DLD1 (cell line): ENCODE results near the gene TRIM68.

Source experiments
- in situ Hi-C: cut with HindIII; loops from 2 replicates; pipeline ENCODE4 v1.10.0; 2017; ENCODE audit warnings: low sequenced_read_pairs

Gene TRIM68

GRCh38 chr11:4607781-4608666 is at the start of gene TRIM68:
TRIM68 (minus strand) TSS chr11:4608231; CDS start chr11:4605504, 2,727 bp downstream.
- in situ Hi-C loops = no loop called here

- in situ Hi-C loops = no loop called here
Measured at GRCh38 chr11:4654635-4655369, 46.8 kb upstream of the TRIM68 start.

GRCh38 chr11:4647766-4648165 is 39.7 kb upstream of the TRIM68 start:
- in situ Hi-C loops = no loop called here

- in situ Hi-C loops = no loop called here
Measured at GRCh38 chr11:4645974-4646373, 37.9 kb upstream of the TRIM68 start.

- in situ Hi-C loops = no loop called here
Measured at GRCh38 chr11:4644233-4644632, 36.2 kb upstream of the TRIM68 start.

- in situ Hi-C loops = no loop called here
Measured at GRCh38 chr11:4643682-4644081, 35.7 kb upstream of the TRIM68 start, which contains the start of gene OR51E1. OR51E1 (plus strand) TSS chr11:4643982; CDS start chr11:4652527, 8,545 bp downstream.

- in situ Hi-C loops = no loop called here
Measured at GRCh38 chr11:4643076-4643475, 35.0 kb upstream of the TRIM68 start.

GRCh38 chr11:4642043-4642442 is 34.0 kb upstream of the TRIM68 start:
- in situ Hi-C loops = no loop called here

GRCh38 chr11:4641501-4641900 is 33.5 kb upstream of the TRIM68 start:
- in situ Hi-C loops = no loop called here

GRCh38 chr11:4639931-4640330 is 31.9 kb upstream of the TRIM68 start:
- in situ Hi-C loops = no loop called here

- in situ Hi-C loops = no loop called here
Measured at GRCh38 chr11:4637662-4638047, 29.6 kb upstream of the TRIM68 start.

GRCh38 chr11:4636962-4637661 is 29.1 kb upstream of the TRIM68 start, which contains the start of gene OR51D1:
OR51D1 (plus strand) TSS chr11:4637477; CDS start chr11:4639791, 2,314 bp downstream.
- in situ Hi-C loops = no loop called here

- in situ Hi-C loops = no loop called here
Measured at GRCh38 chr11:4636136-4636535, 28.1 kb upstream of the TRIM68 start.

GRCh38 chr11:4626207-4627099 is 18.4 kb upstream of the TRIM68 start:
- in situ Hi-C loops = no loop called here

GRCh38 chr11:4619514-4619913 is 11.5 kb upstream of the TRIM68 start:
- in situ Hi-C loops = no loop called here

GRCh38 chr11:4615856-4616444 is 7.9 kb upstream of the TRIM68 start:
- in situ Hi-C loops = no loop called here

- in situ Hi-C loops = no loop called here
Measured at GRCh38 chr11:4611986-4612385, 4.0 kb upstream of the TRIM68 start.

GRCh38 chr11:4610258-4610935 is 2.4 kb upstream of the TRIM68 start:
- in situ Hi-C loops = no loop called here

GRCh38 chr11:4607096-4607495 is 935 bp downstream of the TRIM68 start:
- in situ Hi-C loops = no loop called here
